AG08395 (cell line): ENCODE measurements around the gene GPAT3.
A peak's percentile ranks its signal among the peaks of the same experiment; 100 is the strongest.
"Not testable (repeated sequence)": the region's sequence is repeated elsewhere in the genome, so short reads cannot be mapped to it uniquely, and the experiment has no call there.

Source experiments
- DNase-seq: peaks from one replicate; pipeline ENCODE4 v3.0.0; 2012; ENCODE audit warnings: mixed read lengths, low spot score

The GPAT3 gene

GRCh38 chr4:83552083-83552482 is 16.2 kb downstream of the GPAT3 start:
- peak; percentile 70 for DNase-seq

- peak; percentile 6 for DNase-seq
These were observed 17.0 kb downstream of the GPAT3 start for GRCh38 chr4:83552924-83553323.

GRCh38 chr4:83556006-83556707 is 20.2 kb downstream of the GPAT3 start:
- DNase-seq, result no peak

DNA sequence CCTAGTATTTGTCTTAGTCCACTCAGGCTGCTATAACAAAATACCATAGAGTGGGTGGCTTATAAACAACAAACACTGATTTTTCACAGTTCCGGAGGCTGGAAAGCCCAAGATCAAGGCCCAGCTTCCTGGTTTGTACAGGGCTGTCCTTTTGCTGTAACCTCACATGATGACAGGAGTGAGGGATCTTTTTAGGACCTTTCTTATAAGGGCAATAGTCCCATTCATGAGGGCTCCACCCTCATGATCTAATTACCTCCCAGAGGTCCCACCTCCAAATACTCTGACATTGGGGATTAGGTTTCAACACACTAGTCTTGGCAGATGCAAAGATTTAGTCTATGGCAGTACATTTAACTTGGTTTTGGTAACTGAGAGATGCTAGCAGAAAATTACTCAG is 20.9 kb downstream of the GPAT3 start:
- no peak for DNase-seq

GRCh38 chr4:83558059-83558653 is 22.2 kb downstream of the GPAT3 start:
- peak; percentile 5 for DNase-seq

- DNase-seq, result peak; percentile 52
These were observed 22.8 kb downstream of the GPAT3 start for GRCh38 chr4:83558680-83559079.

- DNase-seq, result no peak
These were observed 24.6 kb downstream of the GPAT3 start for GRCh38 chr4:83560523-83560922.

- DNase-seq, result peak; percentile 59
These were observed 25.5 kb downstream of the GPAT3 start for GRCh38 chr4:83561381-83561780.

DNA sequence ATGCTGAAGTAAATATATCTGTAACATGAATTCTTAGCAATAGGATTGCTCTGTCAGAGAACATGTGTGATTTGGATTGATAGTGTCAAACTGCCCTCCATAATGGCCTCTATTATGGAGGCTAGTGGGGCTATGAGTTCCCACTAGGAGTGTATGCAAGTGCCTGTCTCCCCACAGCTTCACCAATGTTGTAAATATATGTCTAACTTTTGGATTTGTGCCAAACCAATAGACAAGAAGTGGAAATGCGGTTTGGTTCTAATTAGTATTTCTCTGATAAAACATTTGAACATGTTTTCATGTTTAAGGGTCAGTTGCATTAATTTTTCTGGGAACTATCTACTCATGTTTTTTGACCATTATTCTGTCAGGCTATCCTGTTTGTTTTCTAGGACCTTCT is 28.1 kb downstream of the GPAT3 start:
- no peak for DNase-seq

DNA sequence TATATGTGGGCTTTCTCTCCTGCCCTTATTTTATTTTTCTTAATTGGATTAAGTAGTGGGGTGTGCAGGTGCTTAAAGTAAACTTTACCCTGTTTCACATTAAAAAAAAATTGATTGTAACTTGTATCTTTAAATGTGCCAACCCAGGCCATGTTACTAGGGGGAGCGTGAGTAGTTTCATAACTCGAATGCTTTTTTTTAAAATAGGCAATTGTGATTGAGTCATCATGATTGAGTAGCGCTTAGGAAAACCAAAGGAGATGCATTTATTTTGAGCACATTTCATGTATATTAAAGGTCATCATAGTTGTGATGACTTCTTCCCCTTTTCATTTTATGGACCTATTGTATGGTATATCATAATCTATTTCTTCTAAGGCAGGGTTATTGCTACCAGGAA is 32.2 kb downstream of the GPAT3 start:
- DNase-seq, result no peak

DNA sequence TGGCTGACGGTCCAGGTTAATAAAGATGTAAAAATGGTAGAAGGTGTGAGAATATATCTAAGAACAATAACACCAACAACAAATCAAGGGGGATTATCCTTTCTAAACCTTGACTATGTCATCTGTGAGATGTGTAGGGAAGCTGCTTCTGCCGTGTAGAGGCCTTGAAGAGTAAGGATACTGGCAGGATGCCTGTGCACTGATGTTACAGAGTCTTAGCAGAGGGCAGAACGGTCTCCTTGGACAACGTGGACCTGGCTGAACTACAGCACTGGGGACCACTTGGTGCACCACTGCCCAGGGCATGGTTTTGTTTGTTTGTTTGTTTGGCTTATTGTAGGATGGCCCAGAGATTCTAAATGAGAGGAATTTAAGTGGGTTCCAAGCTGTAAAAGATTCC is 33.5 kb downstream of the GPAT3 start:
- no peak for DNase-seq

DNA sequence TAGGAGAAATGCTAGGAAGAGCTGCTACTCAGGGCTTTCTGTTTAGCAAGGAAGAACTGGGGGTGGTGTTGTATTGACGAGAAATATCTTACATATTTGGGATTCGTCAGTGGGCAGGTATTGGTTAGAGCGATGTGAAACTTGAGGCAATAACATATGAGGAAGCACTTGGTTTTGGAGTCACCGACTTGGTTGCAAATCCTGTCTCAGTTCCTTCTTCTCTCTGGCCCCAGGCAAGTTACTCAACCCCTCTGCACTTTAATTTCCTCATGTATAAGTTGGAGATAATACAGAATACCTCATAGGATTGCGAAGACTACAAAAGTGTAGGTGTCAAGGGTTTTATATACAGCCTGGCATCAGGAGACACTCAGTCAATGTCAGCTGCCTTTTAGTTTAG is 34.1 kb downstream of the GPAT3 start:
- no peak for DNase-seq

- DNase-seq, result no peak
These were observed 36.9 kb downstream of the GPAT3 start for GRCh38 chr4:83572848-83573247.

- no peak for DNase-seq
These were observed 38.3 kb downstream of the GPAT3 start for GRCh38 chr4:83574247-83574646.

DNA sequence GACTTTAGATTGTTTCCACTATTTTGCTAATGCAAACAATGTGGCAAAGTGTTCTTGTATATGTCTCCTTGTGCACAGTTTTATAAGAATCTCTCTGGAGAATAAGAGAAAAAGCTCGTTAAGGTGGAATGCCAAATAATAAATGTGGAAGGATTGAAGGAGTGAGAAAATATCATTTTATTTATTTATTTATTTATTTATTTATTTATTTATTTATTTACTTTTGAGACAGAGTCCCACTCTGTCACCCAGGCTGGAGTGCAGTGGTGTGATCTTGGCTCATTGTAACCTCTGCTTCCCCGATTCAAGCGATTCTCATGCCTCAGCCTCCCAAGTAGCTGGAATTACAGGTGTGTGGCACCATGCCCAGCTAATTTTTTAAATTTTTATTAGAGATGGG is 40.3 kb downstream of the GPAT3 start:
- not testable (repeated sequence) for DNase-seq

GRCh38 chr4:83581411-83582288 is 45.7 kb downstream of the GPAT3 start:
- DNase-seq, result no peak

DNA sequence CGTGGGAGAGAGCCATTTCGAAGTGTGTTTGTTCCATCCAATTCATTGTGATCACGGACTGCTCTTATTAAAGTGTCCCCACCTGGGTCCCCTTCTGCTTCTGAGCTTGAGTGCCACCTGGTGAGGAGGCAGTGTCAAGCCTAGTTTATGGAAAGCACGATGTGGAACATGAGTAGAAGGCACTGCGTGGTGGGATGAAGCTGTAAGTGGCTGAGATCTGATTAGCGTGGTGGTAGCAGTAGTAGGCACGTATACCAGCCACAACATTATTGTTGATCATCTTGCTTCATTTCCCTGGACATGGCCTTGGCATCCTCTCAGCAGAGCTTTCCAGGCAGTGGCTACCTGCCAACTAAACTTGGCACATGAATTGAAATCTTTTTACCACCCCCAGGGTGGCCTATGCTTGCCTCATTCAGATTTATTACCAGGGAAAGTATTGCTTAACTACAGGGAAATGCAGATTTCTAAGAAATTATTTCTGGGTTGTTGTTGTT is 46.4 kb downstream of the GPAT3 start:
- peak; percentile 25 for DNase-seq

GRCh38 chr4:83585982-83586508 is 50.1 kb downstream of the GPAT3 start:
- DNase-seq, result no peak

GRCh38 chr4:83589279-83589678 is 53.4 kb downstream of the GPAT3 start:
- no peak for DNase-seq

DNA sequence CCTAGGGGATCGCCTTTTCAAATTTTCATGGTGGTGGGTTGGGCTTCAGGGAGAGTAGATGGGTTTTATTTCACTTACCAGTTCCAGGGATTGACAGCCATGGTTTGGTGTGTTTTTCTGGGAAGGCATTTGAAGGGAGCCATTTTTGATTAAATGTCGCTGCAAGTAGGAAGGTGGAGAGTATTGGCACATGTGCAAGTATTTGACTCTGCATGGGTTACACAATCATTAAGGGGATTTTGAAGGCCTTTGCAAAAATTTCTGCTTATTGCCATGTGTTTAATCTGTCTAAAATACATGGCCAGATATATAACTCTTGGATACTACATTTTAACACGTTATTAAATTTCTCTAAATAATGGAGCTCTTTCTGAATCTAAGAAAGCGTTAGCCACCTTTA is 55.1 kb downstream of the GPAT3 start:
- no peak for DNase-seq

- no peak for DNase-seq
These were observed 55.8 kb downstream of the GPAT3 start for GRCh38 chr4:83591730-83592129.

GRCh38 chr4:83599183-83599582 is 63.3 kb downstream of the GPAT3 start:
- no peak for DNase-seq

- no peak for DNase-seq
These were observed 67.2 kb downstream of the GPAT3 start for GRCh38 chr4:83603129-83603528.
